Adipose tissue (tissue), 3 donors: Measurements from ENCODE around the gene OPN4. TPM values are rescaled to one million over a fixed set of nuclear protein-coding genes. Genes with fewer than 3 reads are reported as not detected.

Experiments used
- H3K27ac ChIP-seq: one replicate; pipeline ENCODE4 v1.5.1; 2013; ENCODE audit warnings: low read depth, low read length
- WGBS, 3 donors: extraction: QIAGEN DNeasy Blood & Tissue Kit; methylation state at CpG; one replicate each; pipeline ENCODE4 v1.1.7; 2013; 5-methylcytosine and 5-hydroxymethylcytosine counted together
- polyA plus RNA-seq, 3 donors: library from polyadenylated mRNA; stranded (reverse); fragments of 200-250 nt; gene quantifications; one replicate each; pipeline ENCODE4 v1.2.3, GENCODE V29; 2013
- donor health status: healthy with polysubstance abuse.
- donor health status: Bipolar disorder and iron deficiency.
- donor health status: healthy.

The OPN4 gene
- polyA plus RNA-seq, 3 donors: 0.02 to 0.34 (median 0.18) TPM

GRCh38 chr10:86659161-86659691 is 4.9 kb downstream of the OPN4 start:
- H3K27ac ChIP-seq: no peak overlapping the region
- 79 to 90% (median 89%) methylated on average over 17 to 19 of the region's 19 CpGs for WGBS, 3 donors

GRCh38 chr10:86659721-86660453 is 5.5 kb downstream of the OPN4 start:
- H3K27ac ChIP-seq: no peak overlapping the region
- 90 to 92% (median 90%) methylated on average over 16 to 17 of the region's 17 CpGs for WGBS, 3 donors

- no peak overlapping the region for H3K27ac ChIP-seq
- 65 to 75% (median 71%) methylated on average over 17 of the region's 17 CpGs for WGBS, 3 donors
These were observed 7.0 kb downstream of the OPN4 start for GRCh38 chr10:86661161-86662025.

GRCh38 chr10:86662186-86663045 is 8.1 kb downstream of the OPN4 start:
- H3K27ac ChIP-seq: no peak overlapping the region
- WGBS, 3 donors: 88 to 92% (median 89%) methylated on average over 19 of the region's 19 CpGs

- WGBS, 3 donors: 88 to 99% (median 92%) methylated on average over 8 of the region's 8 CpGs
- H3K27ac ChIP-seq: no peak overlapping the region
These were observed 8.6 kb downstream of the OPN4 start for GRCh38 chr10:86663046-86663345.

GRCh38 chr10:86663576-86664339 is 9.4 kb downstream of the OPN4 start:
- 88 to 91% (median 89%) methylated on average over 10 of the region's 10 CpGs for WGBS, 3 donors
- no peak overlapping the region for H3K27ac ChIP-seq

GRCh38 chr10:86664341-86665217 is 10.2 kb downstream of the OPN4 start:
- 57 to 81% (median 76%) methylated on average over 13 of the region's 13 CpGs for WGBS, 3 donors
- no peak overlapping the region for H3K27ac ChIP-seq

- 74 to 84% (median 80%) methylated on average over 7 of the region's 7 CpGs for WGBS, 3 donors
These were observed 10.9 kb downstream of the OPN4 start for GRCh38 chr10:86665218-86665607.

GRCh38 chr10:86665868-86666267 is 11.5 kb downstream of the OPN4 start:
- no peak overlapping the region for H3K27ac ChIP-seq
- 82 to 94% (median 82%) methylated on average over 12 of the region's 12 CpGs for WGBS, 3 donors

More at GRCh38 chr10:86665218-86665607, 10.9 kb downstream of the OPN4 start:
- no peak overlapping the region for H3K27ac ChIP-seq

GRCh38 chr10:86666538-86666937 is 12.2 kb downstream of the OPN4 start:
- 78 to 98% (median 82%) methylated on average over 7 of the region's 7 CpGs for WGBS, 3 donors
- no peak overlapping the region for H3K27ac ChIP-seq

- H3K27ac ChIP-seq: no peak overlapping the region
- 48 to 73% (median 67%) methylated on average over 10 of the region's 10 CpGs for WGBS, 3 donors
These were observed 13.3 kb downstream of the OPN4 start for GRCh38 chr10:86667421-86668181.

GRCh38 chr10:86668297-86669165 is 14.2 kb downstream of the OPN4 start, which contains the start of gene LDB3:
Gene LDB3 (plus strand): TSS chr10:86668511. CDS start chr10:86668692, 181 bp downstream.
- no peak within 1 kb of the TSS for H3K27ac ChIP-seq
- WGBS, 3 donors: 62 to 79% (median 74%) methylated on average over 22 to 23 of the region's 23 CpGs

- WGBS, 3 donors: 80 to 88% (median 86%) methylated on average over 8 of the region's 8 CpGs
These were observed 16.0 kb downstream of the OPN4 start for GRCh38 chr10:86670290-86670811.

GRCh38 chr10:86670876-86671275 is 16.5 kb downstream of the OPN4 start:
- WGBS, 3 donors: 89 to 92% (median 91%) methylated on average over 8 of the region's 8 CpGs
- no peak overlapping the region for H3K27ac ChIP-seq

More at GRCh38 chr10:86670290-86670811, 16.0 kb downstream of the OPN4 start:
- no peak overlapping the region for H3K27ac ChIP-seq

- no peak overlapping the region for H3K27ac ChIP-seq
- WGBS, 3 donors: 85 to 91% (median 91%) methylated on average over 3 of the region's 3 CpGs
These were observed 17.1 kb downstream of the OPN4 start for GRCh38 chr10:86671419-86671818.
